ENCODE measurements around the gene DDB1.

DDB1 gene

GRCh38 chr11:61334434-61335354 lies 1.8 kb upstream of the DDB1 start:
- DNase-seq, result no peak

- DNase-seq, result no peak
Observed at GRCh38 chr11:61333550-61334433, 887 bp upstream of the DDB1 start.

GRCh38 chr11:61332281-61332796 lies 566 bp downstream of the DDB1 start:
- peak; percentile 12 for DNase-seq

GRCh38 chr11:61331651-61332050 lies 1.3 kb downstream of the DDB1 start:
- DNase-seq, result no peak

GRCh38 chr11:61329871-61330270 lies 3.0 kb downstream of the DDB1 start:
- no peak for DNase-seq

GRCh38 chr11:61328351-61328750 lies 4.6 kb downstream of the DDB1 start:
- no peak for DNase-seq

GRCh38 chr11:61327669-61328071 lies 5.2 kb downstream of the DDB1 start:
- DNase-seq, result peak; percentile 58

- no peak for DNase-seq
Observed at GRCh38 chr11:61325649-61326414, 7.1 kb downstream of the DDB1 start.

- no peak for DNase-seq
Observed at GRCh38 chr11:61315260-61315659, 17.6 kb downstream of the DDB1 start.

GRCh38 chr11:61310749-61311148 lies 22.2 kb downstream of the DDB1 start:
- DNase-seq, result no peak

- DNase-seq, result no peak
Observed at GRCh38 chr11:61309739-61310138, 23.2 kb downstream of the DDB1 start.

- no peak for DNase-seq
Observed at GRCh38 chr11:61309141-61309540, 23.8 kb downstream of the DDB1 start.

GRCh38 chr11:61307354-61307753 lies 25.6 kb downstream of the DDB1 start:
- DNase-seq, result no peak

- no peak for DNase-seq
Observed at GRCh38 chr11:61306221-61306620, 26.7 kb downstream of the DDB1 start.

- DNase-seq, result no peak
Observed at GRCh38 chr11:61305417-61305816, 27.5 kb downstream of the DDB1 start.

GRCh38 chr11:61303725-61304124 lies 29.2 kb downstream of the DDB1 start:
- no peak for DNase-seq

- no peak for DNase-seq
Observed at GRCh38 chr11:61302550-61302949, 30.4 kb downstream of the DDB1 start.

GRCh38 chr11:61298663-61299244 lies 34.2 kb downstream of the DDB1 start:
- DNase-seq, result no peak

- DNase-seq, result peak; percentile 95
Observed at GRCh38 chr11:61297746-61298145, 35.2 kb downstream of the DDB1 start.

GRCh38 chr11:61297341-61297740 lies 35.6 kb downstream of the DDB1 start:
- DNase-seq, result peak; percentile 54

- no peak for DNase-seq
Observed at GRCh38 chr11:61295596-61295926, 37.3 kb downstream of the DDB1 start.

Data from fibroblast of upper back skin (primary cell).